Panc1 (cell line): ENCODE measurements around the gene ADIPOR1. TPM values are rescaled to one million over a fixed set of nuclear protein-coding genes. Genes with fewer than 3 reads are reported as not detected.
"Not testable (repeated sequence)": the region's sequence is repeated elsewhere in the genome, so short reads cannot be mapped to it uniquely, and the experiment has no call there.

ENCODE experiments used
- ATAC-seq: fragments of 200-7000 bp; cut with Tn5 transposase; 2 replicates; pipeline ENCODE4 v1.9.1; 2020; ENCODE audit warnings: mild to moderate bottlenecking, moderate library complexity
- BruUV-seq: library from RNA; stranded (reverse); fragments of 400-500 nt; replicated peaks from 2 replicates; lab custom pipeline; 2021; lab: Mats Ljungman, UMichigan
- CTCF ChIA-PET: fragments of 300-600 bp; sonication (Branson Sonifier 250); formaldehyde crosslinking; loops from one replicate; lab custom pipeline; 2022; ENCODE audit warnings: antibody characterized with exemption; lab: Charles Lee
- POLR2A ChIA-PET: fragments of 300-600 bp; sonication (Branson Sonifier 250); formaldehyde crosslinking; loops from one replicate; lab custom pipeline; 2022; ENCODE audit warnings: antibody characterized with exemption; lab: Charles Lee
- DNase-seq: peaks from one replicate; pipeline ENCODE4 v3.0.0-alpha.2; 2010; ENCODE audit warnings: low read depth, low spot score
- H3K27ac ChIP-seq: 2 replicates; pipeline ENCODE4 v1.5.1; 2011; ENCODE audit warnings: mild to moderate bottlenecking, low read length, inconsistent platforms
- H3K27me3 ChIP-seq: fragments of 200-500 bp; sonication (Bioruptor generic); 2 replicates; pipeline ENCODE4 v1.6.0; 2014; ENCODE audit warnings: low read length, inconsistent platforms; ENCODE audit not compliant: control insufficient read depth, insufficient read depth
- H3K36me3 ChIP-seq: fragments of 200-500 bp; sonication (Bioruptor generic); 2 replicates; pipeline ENCODE4 v1.5.1; 2014; ENCODE audit warnings: inconsistent platforms, mild to moderate bottlenecking, low read length, moderate library complexity; ENCODE audit not compliant: control insufficient read depth, insufficient read depth
- H3K4me1 ChIP-seq: 2 replicates; pipeline ENCODE4 v1.5.1; 2011; ENCODE audit warnings: inconsistent platforms, mild to moderate bottlenecking, low read length, moderate library complexity; ENCODE audit not compliant: control insufficient read depth, insufficient read depth
- H3K4me3 ChIP-seq, 2 experiments: 2 replicates each; pipeline ENCODE4 v1.5.1; 2011 to 2012; ENCODE audit warnings: low read depth in 2 of 2, low read length in 2 of 2, mild to moderate bottlenecking in 2 of 2, inconsistent platforms in 1 of 2, moderate library complexity in 1 of 2
- H3K9me3 ChIP-seq: fragments of 200-500 bp; sonication (Bioruptor generic); 2 replicates; pipeline ENCODE4 v1.5.1; 2014; ENCODE audit warnings: low read depth, mild to moderate bottlenecking, inconsistent platforms, low read length, moderate library complexity; ENCODE audit not compliant: control insufficient read depth, insufficient read depth
- POLR2AphosphoS5 ChIP-seq: IDR thresholded peaks from 2 replicates; pipeline ENCODE4 v1.6.1; 2012; ENCODE audit warnings: mild to moderate bottlenecking, low read depth, low read length, moderate library complexity
- SIN3A ChIP-seq: IDR thresholded peaks from 2 replicates; pipeline ENCODE4 v1.6.1; 2012; ENCODE audit warnings: low read depth, mild to moderate bottlenecking, low read length, moderate library complexity, borderline replicate concordance; ENCODE audit not compliant: insufficient read depth
- TCF7L2 ChIP-seq: IDR thresholded peaks from 2 replicates; pipeline ENCODE4 v1.6.1; 2011; ENCODE audit warnings: mild to moderate bottlenecking, low read depth, low read length, inconsistent platforms
- in situ Hi-C: cut with HindIII; loops from 2 replicates; pipeline ENCODE4 v1.10.0; 2016; ENCODE audit warnings: low sequenced_read_pairs, low pct_unique_long_range_greater_than_20kb
- intact Hi-C: fragments of 100-400 bp; cut with micrococcal nuclease; formaldehyde crosslinking; loops from one replicate; pipeline ENCODE4 v1.10.0; 2022; ENCODE audit not compliant: unreplicated experiment
- total RNA-seq: library from RNA; stranded (reverse); gene quantifications from one replicate; pipeline ENCODE4 v1.2.1, GENCODE V29; 2021; ENCODE audit not compliant: unreplicated experiment
- TF ChIP-seq, protein P1 (sequence below), 2 experiments: IDR thresholded peaks; 2 replicates each; pipeline ENCODE4 v1.6.1; 2011 to 2012; ENCODE audit warnings: low read depth in 2 of 2, control low read depth in 1 of 2, low read length in 1 of 2, mild to moderate bottlenecking in 1 of 2, moderate library complexity in 1 of 2; ENCODE audit not compliant: insufficient read depth in 1 of 2
- TF ChIP-seq, protein P2 (sequence below): fragments of 450-650 bp; IDR thresholded peaks from 2 replicates; pipeline ENCODE4 v1.5.1; 2017; ENCODE audit warnings: mild to moderate bottlenecking

ADIPOR1 gene
- total RNA-seq, 1 experiment from 2014 or later = 78.2 TPM

DNA sequence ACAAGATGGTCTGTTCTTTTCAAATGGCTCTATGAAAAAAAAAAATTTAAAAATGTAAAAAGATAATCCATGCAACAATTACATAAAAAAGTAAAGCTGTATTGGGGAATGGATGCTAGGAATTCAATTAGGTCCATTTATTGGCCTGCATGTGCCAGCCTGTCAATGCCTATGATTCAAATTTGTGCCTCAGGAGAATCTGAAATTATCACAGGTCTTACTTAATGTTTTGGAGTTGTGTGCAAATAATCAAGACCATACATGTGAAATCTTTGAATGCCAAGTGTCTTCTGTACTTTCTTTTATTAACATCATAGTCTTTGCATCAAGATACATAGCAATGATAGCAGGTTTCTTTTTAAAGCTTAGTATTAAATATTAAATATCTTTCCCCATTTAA lies 17.6 kb downstream of the ADIPOR1 start:
- in situ Hi-C loops = no loop called here
- ATAC-seq (no peak), DNase-seq (no peak)
- Histone ChIP-seq H3K4me3 (no peak overlapping the region), H3K27me3 (no peaks in the 10 kb centered on the region), H3K4me1 (no peaks in the 10 kb centered on the region), H3K27ac (no peak overlapping the region), H3K9me3 (no peaks in the 10 kb centered on the region), H3K36me3 (peaks cover 16% of the 10 kb centered on the region)
- ChIA-PET CTCF (no interaction called here), POLR2A (no interaction called here)
- no peak for TF ChIP-seq TCF7L2
- TF ChIP-seq POLR2AphosphoS5 = no peak
- TF ChIP-seq, protein P1, sequence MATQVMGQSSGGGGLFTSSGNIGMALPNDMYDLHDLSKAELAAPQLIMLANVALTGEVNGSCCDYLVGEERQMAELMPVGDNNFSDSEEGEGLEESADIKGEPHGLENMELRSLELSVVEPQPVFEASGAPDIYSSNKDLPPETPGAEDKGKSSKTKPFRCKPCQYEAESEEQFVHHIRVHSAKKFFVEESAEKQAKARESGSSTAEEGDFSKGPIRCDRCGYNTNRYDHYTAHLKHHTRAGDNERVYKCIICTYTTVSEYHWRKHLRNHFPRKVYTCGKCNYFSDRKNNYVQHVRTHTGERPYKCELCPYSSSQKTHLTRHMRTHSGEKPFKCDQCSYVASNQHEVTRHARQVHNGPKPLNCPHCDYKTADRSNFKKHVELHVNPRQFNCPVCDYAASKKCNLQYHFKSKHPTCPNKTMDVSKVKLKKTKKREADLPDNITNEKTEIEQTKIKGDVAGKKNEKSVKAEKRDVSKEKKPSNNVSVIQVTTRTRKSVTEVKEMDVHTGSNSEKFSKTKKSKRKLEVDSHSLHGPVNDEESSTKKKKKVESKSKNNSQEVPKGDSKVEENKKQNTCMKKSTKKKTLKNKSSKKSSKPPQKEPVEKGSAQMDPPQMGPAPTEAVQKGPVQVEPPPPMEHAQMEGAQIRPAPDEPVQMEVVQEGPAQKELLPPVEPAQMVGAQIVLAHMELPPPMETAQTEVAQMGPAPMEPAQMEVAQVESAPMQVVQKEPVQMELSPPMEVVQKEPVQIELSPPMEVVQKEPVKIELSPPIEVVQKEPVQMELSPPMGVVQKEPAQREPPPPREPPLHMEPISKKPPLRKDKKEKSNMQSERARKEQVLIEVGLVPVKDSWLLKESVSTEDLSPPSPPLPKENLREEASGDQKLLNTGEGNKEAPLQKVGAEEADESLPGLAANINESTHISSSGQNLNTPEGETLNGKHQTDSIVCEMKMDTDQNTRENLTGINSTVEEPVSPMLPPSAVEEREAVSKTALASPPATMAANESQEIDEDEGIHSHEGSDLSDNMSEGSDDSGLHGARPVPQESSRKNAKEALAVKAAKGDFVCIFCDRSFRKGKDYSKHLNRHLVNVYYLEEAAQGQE (IDR thresholded peaks at IDR 0.05; ENCODE audit: insufficient read depth in 1 of 2, low read depth in 2 of 2, low read length in 1 of 2) = no peak
- TF ChIP-seq, protein P2, sequence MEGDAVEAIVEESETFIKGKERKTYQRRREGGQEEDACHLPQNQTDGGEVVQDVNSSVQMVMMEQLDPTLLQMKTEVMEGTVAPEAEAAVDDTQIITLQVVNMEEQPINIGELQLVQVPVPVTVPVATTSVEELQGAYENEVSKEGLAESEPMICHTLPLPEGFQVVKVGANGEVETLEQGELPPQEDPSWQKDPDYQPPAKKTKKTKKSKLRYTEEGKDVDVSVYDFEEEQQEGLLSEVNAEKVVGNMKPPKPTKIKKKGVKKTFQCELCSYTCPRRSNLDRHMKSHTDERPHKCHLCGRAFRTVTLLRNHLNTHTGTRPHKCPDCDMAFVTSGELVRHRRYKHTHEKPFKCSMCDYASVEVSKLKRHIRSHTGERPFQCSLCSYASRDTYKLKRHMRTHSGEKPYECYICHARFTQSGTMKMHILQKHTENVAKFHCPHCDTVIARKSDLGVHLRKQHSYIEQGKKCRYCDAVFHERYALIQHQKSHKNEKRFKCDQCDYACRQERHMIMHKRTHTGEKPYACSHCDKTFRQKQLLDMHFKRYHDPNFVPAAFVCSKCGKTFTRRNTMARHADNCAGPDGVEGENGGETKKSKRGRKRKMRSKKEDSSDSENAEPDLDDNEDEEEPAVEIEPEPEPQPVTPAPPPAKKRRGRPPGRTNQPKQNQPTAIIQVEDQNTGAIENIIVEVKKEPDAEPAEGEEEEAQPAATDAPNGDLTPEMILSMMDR = no peak
- no peak for TF ChIP-seq SIN3A
- BruUV-seq = no TSS peak
- intact Hi-C loops = no loop called here

DNA sequence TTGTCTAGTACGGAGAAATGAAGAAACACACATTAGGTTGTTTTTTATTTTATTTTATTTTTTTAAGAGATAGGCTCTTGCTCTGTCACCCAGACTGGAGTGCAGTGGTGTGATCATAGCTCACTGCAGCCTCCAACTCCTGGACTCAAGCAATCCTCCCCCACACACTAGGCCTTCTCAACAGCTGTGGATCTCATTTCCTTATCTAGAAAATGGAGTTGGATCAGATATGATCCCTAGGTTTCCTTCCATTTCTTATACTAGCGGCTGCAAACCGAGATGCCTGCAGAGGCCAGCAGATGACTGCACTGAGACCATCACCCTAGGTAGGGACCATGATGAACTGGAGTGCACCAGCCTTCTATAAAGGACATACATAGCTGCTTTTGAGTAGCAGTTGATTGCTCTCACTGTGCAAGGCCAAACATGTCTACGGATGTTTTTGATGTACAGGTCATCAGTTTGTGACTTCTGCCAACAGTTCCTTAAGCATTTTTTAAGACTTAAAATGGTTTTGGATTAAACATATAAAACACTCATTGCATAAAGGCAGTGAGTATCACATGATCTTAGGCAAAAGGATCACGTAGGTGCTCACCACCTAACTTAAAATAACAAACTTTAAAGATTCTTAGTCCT lies 19.7 kb downstream of the ADIPOR1 start:
- no peak for TF ChIP-seq POLR2AphosphoS5
- no peaks in the 10 kb centered on the region; the same call in 1 of the 2 replicates for H3K27me3 ChIP-seq
- POLR2A ChIA-PET = no interaction called here
- in situ Hi-C loops (no loop called here), intact Hi-C loops (no loop called here)
- DNase-seq = no peak
- no peak overlapping the region for H3K4me3 ChIP-seq
- no peaks in the 10 kb centered on the region for H3K9me3 ChIP-seq
- peaks cover 14% of the 10 kb centered on the region for H3K36me3 ChIP-seq
- BruUV-seq = no TSS peak
- ATAC-seq = no peak; the same call in 1 of the 2 replicates
- no peaks in the 10 kb centered on the region for H3K4me1 ChIP-seq
- CTCF ChIA-PET = no interaction called here
- H3K27ac ChIP-seq = no peak overlapping the region

DNA sequence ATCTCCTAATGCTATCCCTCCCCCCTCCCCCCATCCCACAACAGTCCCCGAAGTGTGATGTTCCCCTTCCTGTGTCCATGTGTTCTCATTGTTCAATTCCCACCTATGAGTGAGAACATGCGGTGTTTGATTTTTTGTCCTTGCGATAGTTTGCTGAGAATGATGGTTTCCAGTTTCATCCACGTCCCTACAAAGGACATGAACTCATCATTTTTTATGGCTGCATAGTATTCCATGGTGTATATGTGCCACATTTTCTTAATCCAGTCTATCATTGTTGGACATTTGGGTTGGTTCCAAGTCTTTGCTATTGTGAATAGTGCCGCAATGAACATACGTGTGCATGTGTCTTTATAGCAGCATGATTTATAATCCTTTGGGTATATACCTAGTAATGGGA lies 21.7 kb downstream of the ADIPOR1 start:
- BruUV-seq, POLR2A ChIA-PET, intact Hi-C loops, H3K27ac ChIP-seq, H3K9me3 ChIP-seq, DNase-seq, CTCF ChIA-PET, H3K36me3 ChIP-seq, H3K4me3 ChIP-seq, ATAC-seq, H3K4me1 ChIP-seq, H3K27me3 ChIP-seq, in situ Hi-C loops: not testable (repeated sequence)
